IgD-negative memory B cell (primary cell): ENCODE measurements around the gene SNRPA. TPM values are rescaled to one million over a fixed set of nuclear protein-coding genes. Genes with fewer than 3 reads are reported as not detected.

Source experiments
- H3K27ac Mint-ChIP-seq, 3 donors: one replicate each; pipeline ENCODE4 v1.8.0; 2020 to 2022; ENCODE audit warnings: mild to moderate bottlenecking in 3 of 3, mixed read lengths in 3 of 3, moderate library complexity in 1 of 3
- H3K27me3 Mint-ChIP-seq: one replicate; pipeline ENCODE4 v1.8.0; 2021; ENCODE audit warnings: mixed read lengths
- H3K36me3 Mint-ChIP-seq: one replicate; pipeline ENCODE4 v1.8.0; 2020; ENCODE audit warnings: mild to moderate bottlenecking, mixed read lengths
- H3K4me1 Mint-ChIP-seq, 3 donors: one replicate each; pipeline ENCODE4 v1.8.0; 2020 to 2022; ENCODE audit warnings: mixed read lengths in 3 of 3, mild to moderate bottlenecking in 1 of 3
- H3K4me3 Mint-ChIP-seq, 4 donors: one replicate each; pipeline ENCODE4 v1.8.0; 2020 to 2022; ENCODE audit warnings: mild to moderate bottlenecking in 4 of 4, mixed read lengths in 4 of 4, moderate library complexity in 3 of 4
- H3K9me3 Mint-ChIP-seq, 3 donors: one replicate each; pipeline ENCODE4 v1.8.0; 2020 to 2021; ENCODE audit warnings: mixed read lengths in 3 of 3, mild to moderate bottlenecking in 1 of 3
- polyA plus RNA-seq: library from polyadenylated mRNA; unstranded; fragments of 300-500 nt; fragmentation: Illumina TruSeq; gene quantifications from one replicate; pipeline ENCODE4 v1.2.3, GENCODE V29; 2021

Gene SNRPA
- 96.4 TPM for polyA plus RNA-seq

GRCh38 chr19:40750874-40751537, at the start of gene SNRPA:
SNRPA (plus strand) TSS chr19:40751203; CDS start chr19:40751409, 206 bp downstream.
- peak within 1 kb of the TSS; percentile 92 to 99 (median 98) for H3K27ac Mint-ChIP-seq
- H3K4me3 Mint-ChIP-seq: peak within 1 kb of the TSS; percentile 96 to 99 (median 98)
- H3K9me3 Mint-ChIP-seq: no peaks in the 10 kb centered on the region
- peaks cover 3% of the 10 kb centered on the region for H3K36me3 Mint-ChIP-seq
- H3K27me3 Mint-ChIP-seq: no peaks in the 10 kb centered on the region
- H3K4me1 Mint-ChIP-seq: peaks cover 25 to 32% (median 30%) of the 10 kb centered on the region in 3 donors

DNA sequence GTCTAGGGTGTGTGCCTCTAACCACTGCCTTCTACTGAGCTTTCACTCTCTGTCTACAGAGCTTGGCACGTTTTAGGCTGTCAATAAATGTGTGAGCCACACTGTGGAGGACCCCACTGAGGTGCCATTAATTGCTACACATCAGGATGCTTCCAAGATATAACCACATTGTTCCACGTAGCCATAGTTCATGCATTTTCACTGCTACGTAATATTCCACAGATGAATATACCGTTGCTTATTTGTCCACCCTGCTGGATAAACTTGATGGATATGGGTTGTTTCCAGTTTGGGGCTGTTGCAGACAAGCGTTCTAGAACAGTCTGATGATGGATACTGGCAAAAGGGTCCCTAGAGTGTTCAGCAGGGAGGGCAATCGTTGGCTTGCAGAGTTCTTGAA, 49.2 kb upstream of the SNRPA start:
- Mint-ChIP-seq H3K36me3 (peaks cover 8% of the 10 kb centered on the region), H3K4me1 (no peaks in the 10 kb centered on the region), H3K27me3 (no peaks in the 10 kb centered on the region), H3K27ac (no peak overlapping the region), H3K4me3 (no peak overlapping the region), H3K9me3 (no peaks in the 10 kb centered on the region)

- Mint-ChIP-seq H3K27ac (no peak overlapping the region), H3K36me3 (peaks cover 8% of the 10 kb centered on the region), H3K4me1 (no peaks in the 10 kb centered on the region), H3K27me3 (no peaks in the 10 kb centered on the region), H3K9me3 (no peaks in the 10 kb centered on the region), H3K4me3 (peak overlapping the region in 1 of 4 donors; percentile 28)
These were observed 48.5 kb upstream of the SNRPA start for GRCh38 chr19:40702337-40703012.

DNA sequence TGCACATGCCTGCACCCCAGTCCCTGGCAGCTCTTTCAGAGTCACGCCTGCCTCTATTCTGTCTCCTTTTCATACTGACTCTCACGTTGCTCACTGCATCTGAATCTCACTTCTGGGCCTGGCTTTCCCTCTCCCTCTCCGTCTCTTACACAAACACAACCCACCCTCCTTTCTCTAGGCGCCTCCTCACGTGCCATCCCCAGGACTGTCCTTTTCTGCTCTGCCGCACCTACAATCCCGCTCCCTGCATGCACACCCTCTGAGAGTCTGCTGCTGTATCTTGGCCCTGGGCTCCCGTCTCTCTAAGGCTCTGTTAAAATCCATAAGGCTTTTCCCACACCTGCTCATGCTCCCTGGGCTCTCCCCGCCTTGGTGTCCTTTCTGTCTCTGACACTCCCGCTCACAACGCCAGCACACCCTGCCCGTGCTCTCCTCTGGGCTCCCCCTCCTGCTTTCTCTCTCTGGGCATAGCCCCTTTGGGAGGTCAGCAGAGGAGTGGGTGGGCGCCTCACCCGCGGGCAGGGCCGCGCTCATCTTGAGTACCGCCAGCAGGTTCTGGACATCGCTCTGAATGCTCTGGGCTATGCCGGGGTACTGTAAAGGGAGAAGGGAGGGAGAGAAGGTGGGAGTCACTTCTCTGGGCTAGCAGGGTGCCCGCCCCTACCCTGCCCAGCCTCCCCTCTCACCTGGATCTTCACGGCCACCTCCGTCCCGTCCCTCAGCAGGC, 47.8 kb upstream of the SNRPA start:
- H3K36me3 Mint-ChIP-seq: peaks cover 8% of the 10 kb centered on the region
- no peak overlapping the region for H3K27ac Mint-ChIP-seq
- H3K4me1 Mint-ChIP-seq: no peaks in the 10 kb centered on the region
- H3K4me3 Mint-ChIP-seq: no peak overlapping the region
- H3K9me3 Mint-ChIP-seq: no peaks in the 10 kb centered on the region
- no peaks in the 10 kb centered on the region for H3K27me3 Mint-ChIP-seq

DNA sequence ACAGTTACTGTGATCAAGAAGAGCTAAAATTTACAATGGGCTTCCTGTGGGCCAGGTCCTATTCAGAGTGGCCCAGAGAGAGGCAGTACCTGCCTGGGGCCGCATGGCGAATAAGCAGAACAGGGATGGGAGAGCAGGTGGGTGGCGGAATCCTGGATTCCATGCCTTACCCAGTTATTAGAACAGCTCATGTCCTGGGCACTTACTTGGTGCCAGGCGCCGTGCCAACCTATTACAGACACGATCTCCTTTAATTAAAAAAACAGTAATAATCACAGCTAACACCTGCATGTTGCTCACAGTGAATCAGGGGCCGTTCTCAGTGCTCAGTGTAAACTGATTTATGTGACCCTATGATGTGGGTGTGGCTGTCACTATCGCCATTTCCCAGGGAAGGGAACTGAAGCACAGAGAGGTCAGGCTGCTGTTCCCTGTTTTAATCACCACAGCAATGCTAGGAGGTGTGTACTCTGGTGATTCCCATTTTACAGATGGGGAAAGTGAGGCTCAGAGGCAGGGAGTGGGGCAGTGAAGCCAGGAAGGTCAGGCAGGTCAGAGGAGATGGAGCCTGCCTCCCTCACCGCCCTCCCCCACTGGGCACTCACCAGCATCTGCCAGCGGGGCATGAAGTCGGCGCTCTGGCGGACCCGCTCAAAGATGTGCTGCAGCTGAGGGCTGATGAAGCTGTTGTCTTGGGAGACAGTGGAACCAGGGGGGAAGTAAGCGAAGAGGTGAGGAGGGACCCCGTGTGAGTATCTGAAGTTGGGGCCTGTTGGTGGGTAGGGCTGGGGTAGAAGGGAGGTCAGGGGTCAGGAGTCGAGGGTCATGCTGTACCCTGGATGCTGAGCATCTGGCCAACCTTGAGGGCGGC, 46.3 kb upstream of the SNRPA start:
- no peak overlapping the region for H3K4me3 Mint-ChIP-seq

GRCh38 chr19:40705362-40705651, 45.7 kb upstream of the SNRPA start:
- no peaks in the 10 kb centered on the region for H3K27me3 Mint-ChIP-seq
- H3K4me1 Mint-ChIP-seq: no peaks in the 10 kb centered on the region
- H3K9me3 Mint-ChIP-seq: no peaks in the 10 kb centered on the region
- no peak overlapping the region for H3K27ac Mint-ChIP-seq
- H3K36me3 Mint-ChIP-seq: peaks cover 8% of the 10 kb centered on the region
- no peak overlapping the region for H3K4me3 Mint-ChIP-seq

More for the DNA sequence above, 46.3 kb upstream of the SNRPA start:
- Mint-ChIP-seq H3K27ac (no peak overlapping the region), H3K9me3 (no peaks in the 10 kb centered on the region), H3K27me3 (no peaks in the 10 kb centered on the region), H3K36me3 (peaks cover 8% of the 10 kb centered on the region), H3K4me1 (no peaks in the 10 kb centered on the region)

GRCh38 chr19:40705950-40706619, 44.9 kb upstream of the SNRPA start:
- Mint-ChIP-seq H3K27me3 (no peaks in the 10 kb centered on the region), H3K9me3 (no peaks in the 10 kb centered on the region), H3K27ac (no peak overlapping the region), H3K4me3 (no peak overlapping the region), H3K36me3 (peaks cover 8% of the 10 kb centered on the region), H3K4me1 (peaks cover 0 to 2% (median 0%) of the 10 kb centered on the region in 3 donors)

DNA sequence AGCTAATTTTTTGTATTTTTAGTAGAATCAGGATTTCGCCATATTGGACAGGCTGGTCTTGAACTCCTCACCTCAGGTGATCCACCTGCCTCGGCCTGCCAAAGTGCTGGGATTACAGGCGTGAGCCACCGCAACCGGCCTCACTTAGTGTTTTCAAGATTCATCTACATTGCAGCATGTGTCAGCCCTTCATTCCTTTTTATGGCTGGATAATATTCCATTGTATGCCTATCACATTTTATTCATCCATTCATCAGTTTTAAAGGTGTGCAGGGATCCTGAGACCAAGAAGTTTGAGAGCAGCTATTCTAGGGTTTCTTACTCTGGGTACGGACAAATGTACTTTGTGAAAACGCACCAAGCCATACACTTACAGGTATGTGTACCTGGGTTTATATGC, 43.4 kb upstream of the SNRPA start:
- Mint-ChIP-seq H3K9me3 (no peaks in the 10 kb centered on the region), H3K27me3 (no peaks in the 10 kb centered on the region), H3K4me1 (peaks cover 0 to 6% (median 2%) of the 10 kb centered on the region in 3 donors), H3K36me3 (peaks cover 6% of the 10 kb centered on the region), H3K27ac (no peak overlapping the region), H3K4me3 (no peak overlapping the region)

GRCh38 chr19:40709817-40710216, 41.2 kb upstream of the SNRPA start:
- H3K4me1 Mint-ChIP-seq: peaks cover 7 to 10% (median 8%) of the 10 kb centered on the region in 3 donors
- peaks cover 2% of the 10 kb centered on the region for H3K36me3 Mint-ChIP-seq
- no peaks in the 10 kb centered on the region for H3K27me3 Mint-ChIP-seq
- H3K27ac Mint-ChIP-seq: no peak overlapping the region
- no peak overlapping the region for H3K4me3 Mint-ChIP-seq
- no peaks in the 10 kb centered on the region for H3K9me3 Mint-ChIP-seq

- Mint-ChIP-seq H3K9me3 (no peaks in the 10 kb centered on the region), H3K4me3 (peak overlapping the region in 3 of 4 donors; percentile 59 to 97 (median 83)), H3K27me3 (no peaks in the 10 kb centered on the region), H3K36me3 (no peaks in the 10 kb centered on the region), H3K27ac (peak overlapping the region in 2 of 3 donors; percentile 89 to 97), H3K4me1 (peaks cover 30 to 35% (median 31%) of the 10 kb centered on the region in 3 donors)
These were observed 37.1 kb upstream of the SNRPA start for GRCh38 chr19:40713939-40714338.

DNA sequence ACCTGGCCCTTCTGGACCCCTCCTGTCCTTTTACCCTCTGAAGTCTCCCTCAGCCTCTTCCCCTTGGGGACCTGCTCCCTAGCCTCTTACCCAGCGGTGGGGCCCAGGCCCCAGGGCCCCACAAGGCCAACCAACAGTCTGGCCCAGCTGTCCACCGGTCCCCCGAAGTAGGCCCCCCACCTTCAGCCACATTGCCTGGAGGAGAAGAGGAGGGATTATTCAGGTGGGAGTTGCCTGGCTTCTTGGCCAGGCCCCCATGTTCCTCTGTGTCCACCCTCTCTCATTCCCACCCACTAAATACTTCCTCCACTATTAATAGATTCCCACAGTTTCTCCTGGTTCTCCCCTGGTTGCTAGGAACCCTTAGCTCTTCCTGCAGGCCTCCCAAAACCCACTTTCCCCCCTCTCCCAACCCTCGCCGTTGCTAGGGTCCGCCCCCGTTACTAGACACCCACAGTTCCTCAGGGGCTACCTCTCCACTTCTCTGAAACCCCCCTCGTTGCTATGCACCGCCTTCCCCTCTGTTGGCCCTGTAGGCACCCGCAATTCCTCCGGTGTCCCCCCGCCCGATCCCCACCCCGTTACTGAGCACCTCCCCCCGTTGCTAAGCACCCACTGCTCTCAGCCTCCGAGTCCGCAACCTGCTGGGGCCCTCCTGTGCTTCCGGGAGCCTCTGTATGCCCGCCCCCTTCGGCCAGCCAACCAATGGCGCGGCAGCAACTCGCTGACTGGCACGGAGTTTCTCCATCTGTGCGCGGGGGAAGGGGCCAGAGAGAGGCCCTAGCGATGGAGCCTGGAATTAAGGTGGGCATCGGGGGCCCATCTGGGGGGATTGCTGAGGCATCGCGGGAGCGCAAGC, 36.3 kb upstream of the SNRPA start:
- H3K4me3 Mint-ChIP-seq: peak overlapping the region; percentile 91 to 98 (median 97)
- H3K27ac Mint-ChIP-seq: peak overlapping the region; percentile 94 to 98 (median 97)
- H3K4me1 Mint-ChIP-seq: peaks cover 32 to 39% (median 33%) of the 10 kb centered on the region in 3 donors
- H3K36me3 Mint-ChIP-seq: no peaks in the 10 kb centered on the region
- no peaks in the 10 kb centered on the region for H3K9me3 Mint-ChIP-seq
- no peaks in the 10 kb centered on the region for H3K27me3 Mint-ChIP-seq

GRCh38 chr19:40716031-40716481, 34.9 kb upstream of the SNRPA start:
- no peaks in the 10 kb centered on the region for H3K9me3 Mint-ChIP-seq

DNA sequence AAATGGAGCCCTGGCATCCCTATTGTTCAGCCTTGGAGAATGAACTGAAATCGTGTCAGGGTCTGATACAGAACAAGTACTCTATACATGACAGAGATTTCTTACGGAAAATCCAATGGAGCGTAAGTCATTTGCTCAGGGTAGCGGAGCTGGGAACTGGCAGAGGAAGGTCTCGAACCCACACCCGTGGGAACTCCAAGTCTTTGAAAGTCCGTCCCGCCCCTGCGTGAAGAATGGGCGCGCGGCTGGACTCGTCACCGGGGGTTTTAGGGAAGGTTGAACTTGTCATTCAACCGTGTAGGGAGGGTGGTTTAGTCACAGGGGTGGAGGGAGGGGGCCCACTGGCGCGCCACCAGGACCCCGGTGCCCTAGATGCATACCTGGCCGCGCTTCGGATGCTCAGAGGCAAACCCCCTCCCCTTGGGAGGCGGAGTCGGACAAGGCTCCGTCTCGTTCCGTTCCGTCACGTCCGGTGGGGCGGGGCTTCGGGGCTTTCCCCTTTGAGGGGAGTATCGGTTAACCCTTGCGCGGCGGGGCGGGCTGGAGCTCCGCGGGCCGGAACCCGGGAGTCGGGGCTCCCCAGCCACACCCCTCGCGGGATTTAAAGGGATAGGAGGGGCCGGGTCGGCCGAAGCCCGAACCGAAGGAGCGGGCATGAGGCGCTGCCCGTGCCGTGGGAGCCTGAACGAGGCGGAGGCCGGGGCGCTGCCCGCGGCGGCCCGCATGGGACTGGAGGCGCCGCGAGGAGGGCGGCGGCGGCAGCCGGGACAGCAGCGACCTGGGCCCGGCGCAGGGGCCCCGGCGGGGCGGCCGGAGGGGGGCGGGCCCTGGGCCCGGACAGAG, 34.3 kb upstream of the SNRPA start, which contains the start of the genes COQ8B and ITPKC:
Gene COQ8B (minus strand): TSS at position 405 of the 843 bp plus-strand sequence. CDS start 2,254 bp downstream, outside the sequence.
Gene ITPKC (plus strand): TSS at position 631 of the 843 bp plus-strand sequence. CDS start 24 bp downstream, at position 655.
- peak within 1 kb of the TSS; percentile 94 to 98 (median 97) for H3K27ac Mint-ChIP-seq
- peaks cover 41 to 46% (median 43%) of the 10 kb centered on the region in 3 donors for H3K4me1 Mint-ChIP-seq
- no peaks in the 10 kb centered on the region for H3K9me3 Mint-ChIP-seq
- H3K36me3 Mint-ChIP-seq: no peaks in the 10 kb centered on the region
- H3K4me3 Mint-ChIP-seq: peak within 1 kb of the TSS; percentile 91 to 98 (median 97)
- no peaks in the 10 kb centered on the region for H3K27me3 Mint-ChIP-seq

More at GRCh38 chr19:40716031-40716481, 34.9 kb upstream of the SNRPA start:
- Mint-ChIP-seq H3K27me3 (no peaks in the 10 kb centered on the region), H3K27ac (peak overlapping the region; percentile 94 to 98 (median 97)), H3K36me3 (no peaks in the 10 kb centered on the region), H3K4me3 (peak overlapping the region; percentile 91 to 98 (median 97)), H3K4me1 (peaks cover 42 to 47% (median 42%) of the 10 kb centered on the region in 3 donors)
